SU-DHL-6 (cell line): Measurements from ENCODE around the gene KDM4F.

Experiments
- CTCF ChIP-seq: fragments of 200-600 bp; sonication (generic); IDR thresholded peaks from one replicate; pipeline ENCODE4 v1.5.1; 2017; ENCODE audit warnings: antibody characterized with exemption, mild to moderate bottlenecking, low read length, moderate library complexity; ENCODE audit not compliant: insufficient read depth, poor library complexity, severe bottlenecking
- EZH2phosphoT487 ChIP-seq: fragments of 200-600 bp; sonication (generic), shearing (Covaris generic); conservative IDR thresholded peaks from 2 replicates; pipeline ENCODE4 v1.6.1; 2018; ENCODE audit warnings: mild to moderate bottlenecking, antibody characterized with exemption, low read length, moderate library complexity, mixed read lengths

GRCh38 chr11:95100191-95100648 is 51.0 kb downstream of the KDM4F start:
- no peak for TF ChIP-seq CTCF
- no peak for TF ChIP-seq EZH2phosphoT487
